ENCODE data around the gene NUDT13. TPM values are rescaled to one million over a fixed set of nuclear protein-coding genes. Genes with fewer than 3 reads are reported as not detected.

Gene NUDT13
- total and polyA plus RNA-seq, 2 of the 4 experiments (the other 2 are of a cell fraction), result 0.90 to 1.7 TPM

DNA sequence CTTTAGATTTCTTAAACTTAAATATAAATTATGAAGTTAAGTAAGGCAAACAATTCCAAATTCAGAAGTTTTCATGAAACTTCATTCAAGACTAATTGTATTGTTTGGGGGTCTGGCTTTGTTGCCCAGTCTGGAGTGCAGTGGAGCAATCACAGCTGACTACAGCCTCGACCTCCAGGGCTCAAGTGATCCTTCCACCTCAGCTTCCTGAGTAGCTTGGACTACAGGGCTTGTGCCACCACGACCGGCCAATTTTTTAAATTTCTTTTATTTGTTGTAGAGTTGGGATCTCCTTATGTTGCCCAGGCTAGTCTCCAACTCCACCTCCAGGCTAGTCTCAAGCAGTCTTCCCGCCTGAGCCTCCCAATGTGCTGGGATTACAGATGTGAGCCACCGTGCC lies 26.0 kb upstream of the NUDT13 start:
- H2AK5ac ChIP-seq (ENCODE audit: low read depth, low read length), result 0 out of 2 replicates have a peak overlapping the region, but pooled peaks have one; percentile 2
- no TSS peak for BruUV-seq (replicated peaks)
- H2BK120ac ChIP-seq (ENCODE audit: low read depth, low read length), result no peak overlapping the region
- no peak overlapping the region for H4K91ac ChIP-seq (ENCODE audit: insufficient read depth, low read depth, low read length)
- in situ Hi-C loops (cut with MboI; ENCODE audit: low sequenced_read_pairs), result no loop called here
- H3K27ac ChIP-seq (ENCODE audit: insufficient read depth, low read length), result no peak overlapping the region
- CTCF ChIA-PET, result no interaction called here
- H3K36me3 ChIP-seq (ENCODE audit: control insufficient read depth, insufficient read depth, low read length), result peaks cover 3% of the 10 kb centered on the region
- H2BK5ac ChIP-seq (ENCODE audit: low read depth, low read length, poor library complexity, severe bottlenecking), result no peak overlapping the region
- H3K23ac ChIP-seq (ENCODE audit: low read depth, low read length), result no peak overlapping the region
- ATAC-seq (ENCODE audit: low read depth) (no peak), DNase-seq (no peak)
- no peak overlapping the region for H3K18ac ChIP-seq (ENCODE audit: low read depth, low read length)
- no peak overlapping the region for H3K4me3 ChIP-seq (ENCODE audit: insufficient read depth, low read depth, low read length)
- H3K4me1 ChIP-seq (ENCODE audit: control insufficient read depth, insufficient read depth, low read length), result peaks cover 8% of the 10 kb centered on the region
- no peak overlapping the region for H2AK9ac ChIP-seq (replicated peaks; ENCODE audit: low read depth, low read length, poor library complexity)
- H4K5ac ChIP-seq (ENCODE audit: low read depth, low read length), result no peak overlapping the region
- H3K79me1 ChIP-seq (ENCODE audit: low read depth in 1 of 2, low read length in 2 of 2), result peaks cover 0 to 73% of the 10 kb centered on the region in 2 experiments; a peak in 3 of 4 replicates
- H2AFZ ChIP-seq (replicated peaks; ENCODE audit: low read length, poor library complexity), result no peak overlapping the region
- no peak overlapping the region for H2BK20ac ChIP-seq (ENCODE audit: low read depth, low read length)
- no peak for TF ChIP-seq RCOR1 (IDR thresholded peaks at IDR 0.05; ENCODE audit: insufficient replicate concordance, low read length)
- no peak for TF ChIP-seq MAZ (IDR thresholded peaks at IDR 0.05; ENCODE audit: borderline replicate concordance, low read depth, low read length)
- TF ChIP-seq RAD21 (IDR thresholded peaks at IDR 0.05; ENCODE audit: low read length), result no peak
- TF ChIP-seq NFE2L2 (IDR thresholded peaks at IDR 0.05; ENCODE audit: low read depth, low read length), result no peak
- no peak for TF ChIP-seq CHD1 (IDR thresholded peaks at IDR 0.05; ENCODE audit: low read depth, low read length)
- TF ChIP-seq RFX5 (IDR thresholded peaks at IDR 0.05; ENCODE audit: low read depth, low read length), result no peak
- TF ChIP-seq MXI1 (IDR thresholded peaks at IDR 0.05; ENCODE audit: borderline replicate concordance, low read depth, low read length), result no peak
- no peak for TF ChIP-seq POLR2A (IDR thresholded peaks at IDR 0.05; ENCODE audit: low read depth, low read length)
- TF ChIP-seq FOS (IDR thresholded peaks at IDR 0.05; ENCODE audit: low read depth, low read length), result no peak
- TF ChIP-seq, protein P1, sequence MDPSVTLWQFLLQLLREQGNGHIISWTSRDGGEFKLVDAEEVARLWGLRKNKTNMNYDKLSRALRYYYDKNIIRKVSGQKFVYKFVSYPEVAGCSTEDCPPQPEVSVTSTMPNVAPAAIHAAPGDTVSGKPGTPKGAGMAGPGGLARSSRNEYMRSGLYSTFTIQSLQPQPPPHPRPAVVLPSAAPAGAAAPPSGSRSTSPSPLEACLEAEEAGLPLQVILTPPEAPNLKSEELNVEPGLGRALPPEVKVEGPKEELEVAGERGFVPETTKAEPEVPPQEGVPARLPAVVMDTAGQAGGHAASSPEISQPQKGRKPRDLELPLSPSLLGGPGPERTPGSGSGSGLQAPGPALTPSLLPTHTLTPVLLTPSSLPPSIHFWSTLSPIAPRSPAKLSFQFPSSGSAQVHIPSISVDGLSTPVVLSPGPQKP (IDR thresholded peaks at IDR 0.05; ENCODE audit: borderline replicate concordance, low read depth, low read length), result no peak
- TF ChIP-seq MAFK (IDR thresholded peaks at IDR 0.05; ENCODE audit: low read depth, low read length), result no peak
- POLR2A ChIA-PET (ENCODE audit: unreplicated experiment), result no interaction called here
- H3K9me1 ChIP-seq (ENCODE audit: insufficient read depth, low read length), result peaks cover 9% of the 10 kb centered on the region
- dilution Hi-C loops (cut with HindIII; ENCODE audit: low sequenced_read_pairs, unreplicated experiment), result no loop called here
- intact Hi-C loops (cut with micrococcal nuclease), result no loop called here
- no peak overlapping the region for H3K4me2 ChIP-seq (ENCODE audit: low read depth, low read length)
- H3K27me3 ChIP-seq (ENCODE audit: control insufficient read depth, insufficient read depth, low read length), result no peaks in the 10 kb centered on the region
- H2BK15ac ChIP-seq (ENCODE audit: low read depth, low read length), result no peak overlapping the region
- no peak overlapping the region for H3K4ac ChIP-seq (ENCODE audit: low read depth, low read length)
- no peak overlapping the region for H3K56ac ChIP-seq (ENCODE audit: extremely low read depth, insufficient read depth, low read length)
- H3K9ac ChIP-seq (ENCODE audit: low read depth, low read length), result no peak overlapping the region
- peak overlapping the region; percentile 40; the same call in 1 of the 2 replicates for H3K14ac ChIP-seq (replicated peaks; ENCODE audit: low read depth, low read length)
- WGBS, 2 experiments (ENCODE audit: extremely low coverage in 2 of 2, insufficient read length in 1 of 2), result no CpG with 5 or more reads among the region's 5 CpGs
- H4K20me1 ChIP-seq (ENCODE audit: insufficient read depth, low read length), result peaks cover 81% of the 10 kb centered on the region
- H4K8ac ChIP-seq (ENCODE audit: low read depth in 2 of 2, low read length in 2 of 2), result no peak overlapping the region
- no peaks in the 10 kb centered on the region for H3K9me3 ChIP-seq (ENCODE audit: control insufficient read depth, insufficient read depth, low read length)
